ENCODE data around the gene PGM2.
"Not testable (repeated sequence)": the region's sequence is repeated elsewhere in the genome, so short reads cannot be mapped to it uniquely, and the experiment has no call there.

Gene PGM2

DNA sequence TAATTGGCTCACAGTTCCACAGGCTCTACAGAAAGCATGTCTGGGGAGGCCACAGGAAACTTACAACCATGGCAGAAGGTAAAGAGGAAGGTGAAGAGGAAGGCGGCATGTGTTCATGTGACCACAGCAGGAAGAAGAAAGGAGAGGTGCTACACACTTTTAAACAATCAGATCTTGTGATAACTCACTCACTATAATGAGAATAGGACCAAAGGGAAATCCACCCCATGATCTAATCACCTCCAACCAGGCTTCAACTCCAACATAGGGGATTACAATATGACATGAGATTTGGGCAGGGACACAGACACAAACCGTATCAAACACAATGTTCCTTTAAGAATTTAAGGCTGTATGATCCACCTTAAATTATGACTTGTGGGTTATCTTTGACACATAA, 10.5 kb upstream of the PGM2 start:
- TF ChIP-seq, protein P1, sequence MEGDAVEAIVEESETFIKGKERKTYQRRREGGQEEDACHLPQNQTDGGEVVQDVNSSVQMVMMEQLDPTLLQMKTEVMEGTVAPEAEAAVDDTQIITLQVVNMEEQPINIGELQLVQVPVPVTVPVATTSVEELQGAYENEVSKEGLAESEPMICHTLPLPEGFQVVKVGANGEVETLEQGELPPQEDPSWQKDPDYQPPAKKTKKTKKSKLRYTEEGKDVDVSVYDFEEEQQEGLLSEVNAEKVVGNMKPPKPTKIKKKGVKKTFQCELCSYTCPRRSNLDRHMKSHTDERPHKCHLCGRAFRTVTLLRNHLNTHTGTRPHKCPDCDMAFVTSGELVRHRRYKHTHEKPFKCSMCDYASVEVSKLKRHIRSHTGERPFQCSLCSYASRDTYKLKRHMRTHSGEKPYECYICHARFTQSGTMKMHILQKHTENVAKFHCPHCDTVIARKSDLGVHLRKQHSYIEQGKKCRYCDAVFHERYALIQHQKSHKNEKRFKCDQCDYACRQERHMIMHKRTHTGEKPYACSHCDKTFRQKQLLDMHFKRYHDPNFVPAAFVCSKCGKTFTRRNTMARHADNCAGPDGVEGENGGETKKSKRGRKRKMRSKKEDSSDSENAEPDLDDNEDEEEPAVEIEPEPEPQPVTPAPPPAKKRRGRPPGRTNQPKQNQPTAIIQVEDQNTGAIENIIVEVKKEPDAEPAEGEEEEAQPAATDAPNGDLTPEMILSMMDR (IDR thresholded peaks at IDR 0.05; ENCODE audit: low read depth, low read length, missing control alignments): no peak
- no peak overlapping the region for H3K4me3 ChIP-seq (replicated peaks; ENCODE audit: low read depth, low read length)
- DNase-seq (ENCODE audit: extremely low read depth, low read depth): no peak

DNA sequence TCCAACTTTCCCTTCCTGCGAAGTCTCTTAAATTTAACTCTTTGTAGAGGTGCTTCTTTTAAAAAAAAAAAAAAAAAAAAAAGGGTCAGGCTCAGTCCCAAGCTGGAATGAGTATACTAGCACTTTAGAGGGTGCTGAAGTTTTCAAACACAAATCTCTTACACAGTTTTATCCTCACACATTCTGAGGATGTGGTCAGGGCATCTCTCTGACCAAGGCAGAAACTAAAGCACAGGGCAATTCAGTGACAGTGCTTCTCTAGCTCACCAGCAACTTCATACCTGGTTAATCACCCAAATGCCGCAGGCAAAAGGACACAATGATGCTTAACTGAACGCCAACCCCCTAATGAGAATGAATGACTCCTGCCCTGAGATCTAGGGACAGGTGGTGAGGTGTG, 9.8 kb upstream of the PGM2 start:
- TF ChIP-seq, protein P1 (IDR thresholded peaks at IDR 0.05; ENCODE audit: low read depth, low read length, missing control alignments): no peak
- no peak overlapping the region for H3K4me3 ChIP-seq (replicated peaks; ENCODE audit: low read depth, low read length)
- DNase-seq (ENCODE audit: extremely low read depth, low read depth): no peak

DNA sequence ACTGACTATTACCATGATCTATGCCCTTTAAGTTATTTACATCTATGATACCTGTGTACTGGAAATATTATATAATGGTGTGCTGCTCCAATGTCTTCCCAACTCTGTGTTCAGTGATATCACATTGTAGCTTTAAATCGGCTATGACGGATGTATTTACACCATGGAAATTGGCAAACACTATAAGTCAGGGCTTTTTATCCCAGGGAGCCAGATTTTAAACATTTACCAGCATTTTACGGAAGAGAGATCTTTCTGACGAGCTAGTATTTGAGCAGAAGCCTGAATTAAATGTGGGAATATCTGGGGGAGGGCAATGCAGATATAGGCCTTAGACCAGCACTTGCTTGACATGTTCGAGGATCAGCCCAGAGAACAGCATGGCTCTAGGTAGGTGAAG, 7.7 kb upstream of the PGM2 start:
- no peak overlapping the region for H3K4me3 ChIP-seq (replicated peaks; ENCODE audit: low read depth, low read length)
- TF ChIP-seq, protein P1 (IDR thresholded peaks at IDR 0.05; ENCODE audit: low read depth, low read length, missing control alignments): no peak
- no peak for DNase-seq (ENCODE audit: extremely low read depth, low read depth)

DNA sequence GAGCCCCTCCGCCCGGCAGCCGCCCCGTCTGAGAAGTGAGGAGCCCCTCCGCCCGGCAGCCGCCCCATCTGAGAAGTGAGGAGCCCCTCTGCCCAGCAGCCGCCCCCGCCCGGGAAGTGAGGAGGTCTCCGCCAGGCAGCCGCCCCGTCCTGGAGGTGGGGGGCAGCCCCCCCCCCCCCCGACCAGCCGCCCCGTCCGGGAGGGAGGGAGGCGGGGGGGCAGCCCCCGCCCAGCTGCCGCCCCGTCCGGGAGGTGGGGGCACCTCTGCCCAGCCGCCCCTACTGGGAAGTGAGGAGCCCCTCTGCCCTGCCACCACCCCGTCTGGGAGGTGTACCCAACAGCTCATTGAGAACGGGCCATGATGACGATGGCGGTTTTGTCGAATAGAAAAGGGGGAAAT, 6.0 kb upstream of the PGM2 start:
- DNase-seq (ENCODE audit: extremely low read depth, low read depth); H3K4me3 ChIP-seq (replicated peaks; ENCODE audit: low read depth, low read length): not testable (repeated sequence)

DNA sequence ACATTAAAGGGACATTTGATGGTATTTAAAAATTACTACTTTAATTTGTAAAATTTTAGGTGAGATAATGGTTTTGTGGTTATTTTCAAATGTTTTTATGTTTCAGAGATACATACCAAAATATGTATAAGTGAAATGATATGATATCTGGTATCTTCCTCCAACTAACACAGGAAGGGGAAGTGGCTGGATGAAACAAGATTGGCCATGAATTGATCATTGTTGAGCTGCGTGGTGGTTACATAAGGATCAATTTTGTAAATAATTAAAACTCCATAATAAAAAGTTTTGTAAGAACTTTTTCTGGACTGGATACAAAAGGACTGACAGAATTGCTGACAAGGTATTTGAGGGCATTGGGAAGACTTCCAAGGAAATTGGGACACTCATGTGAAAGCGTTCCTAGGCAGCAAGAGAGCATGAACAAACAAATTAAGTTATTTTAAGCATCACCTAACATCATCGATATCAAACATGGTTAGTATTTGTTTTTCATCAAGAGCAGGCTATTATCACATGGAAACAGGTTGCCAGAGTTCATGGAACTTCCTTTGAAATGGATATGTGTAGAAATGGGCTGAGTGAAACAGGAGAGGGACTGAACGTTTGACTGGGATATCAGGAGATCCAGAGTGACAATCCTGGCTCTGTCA, 4.4 kb upstream of the PGM2 start:
- no peak overlapping the region for H3K4me3 ChIP-seq (replicated peaks; ENCODE audit: low read depth, low read length)
- TF ChIP-seq, protein P1 (IDR thresholded peaks at IDR 0.05; ENCODE audit: low read depth, low read length, missing control alignments): no peak
- no peak for DNase-seq (ENCODE audit: extremely low read depth, low read depth)

DNA sequence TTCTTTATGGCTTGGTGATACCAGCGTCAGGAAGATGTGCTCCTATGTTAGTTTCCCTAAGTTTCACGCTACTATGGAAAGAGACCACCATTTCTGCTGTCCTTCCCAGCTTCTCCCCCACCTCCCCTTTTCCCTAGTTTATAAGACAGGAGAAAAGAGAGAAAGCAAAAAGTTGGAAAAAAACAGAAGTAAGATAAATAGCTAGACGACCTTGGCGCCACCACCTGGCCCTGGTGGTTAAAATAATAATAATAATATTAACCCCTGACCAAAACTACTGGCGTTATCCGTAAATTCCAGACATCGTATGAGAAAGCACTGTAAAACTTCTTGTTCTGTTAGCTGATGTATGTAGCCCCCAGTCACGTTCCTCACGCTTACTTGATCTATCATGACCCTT, 985 bp upstream of the PGM2 start:
- peak overlapping the region; percentile 91 for H3K4me3 ChIP-seq (replicated peaks; ENCODE audit: low read depth, low read length)
- not testable (repeated sequence) for DNase-seq (ENCODE audit: extremely low read depth, low read depth)

DNA sequence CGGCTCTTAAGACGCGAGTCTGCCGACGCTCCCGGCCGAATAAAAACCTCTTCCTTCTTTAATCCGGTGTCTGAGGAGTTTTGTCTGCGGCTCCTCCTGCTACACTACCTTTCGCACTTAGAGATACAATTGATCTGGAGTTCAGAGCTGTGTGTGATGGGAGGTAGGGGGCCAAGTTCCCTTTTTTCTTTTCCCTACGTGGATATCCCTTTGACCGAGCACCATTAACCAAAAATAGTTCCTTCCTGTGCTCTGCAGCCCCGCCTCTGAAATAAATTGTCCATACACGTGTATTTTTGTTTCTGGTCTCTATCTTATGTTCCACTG, 555 bp upstream of the PGM2 start:
- TF ChIP-seq, protein P1 (IDR thresholded peaks at IDR 0.05; ENCODE audit: low read depth, low read length, missing control alignments): no peak
- no peak for DNase-seq (ENCODE audit: extremely low read depth, low read depth)
- peak overlapping the region; percentile 91 for H3K4me3 ChIP-seq (replicated peaks; ENCODE audit: low read depth, low read length)

DNA sequence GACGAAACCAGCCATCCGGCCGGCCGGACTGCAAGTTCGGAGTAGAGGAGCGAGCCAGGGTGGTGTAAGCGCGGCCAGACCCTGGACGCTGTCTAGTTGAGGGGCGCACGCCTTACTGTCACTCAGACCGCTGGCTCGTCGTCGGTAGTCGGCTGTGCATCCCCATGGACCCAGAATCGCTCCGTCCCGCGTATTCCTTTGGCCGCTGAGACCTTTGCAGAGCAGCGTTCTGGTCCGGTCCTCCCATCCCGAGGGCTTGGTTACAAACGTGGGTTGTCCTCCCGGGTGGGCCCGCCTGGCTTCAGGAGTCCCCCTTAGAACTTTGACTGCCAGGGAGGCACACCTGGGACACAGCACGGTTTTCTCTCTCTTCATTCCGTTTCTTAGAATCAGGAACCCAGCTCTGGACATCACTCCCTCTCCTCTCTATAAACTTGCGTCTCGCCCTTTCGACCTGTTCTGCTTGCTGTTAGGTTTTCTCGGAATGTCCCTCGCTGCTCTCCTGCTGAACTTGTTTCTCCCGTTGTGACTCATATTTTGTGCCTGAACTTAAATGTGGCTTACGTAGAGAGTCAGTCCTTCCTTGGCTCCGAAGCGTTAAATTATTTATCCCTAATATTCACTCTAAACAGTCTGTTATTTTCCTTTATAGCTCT, 672 bp downstream of the PGM2 start:
- TF ChIP-seq, protein P1 (IDR thresholded peaks at IDR 0.05; ENCODE audit: low read depth, low read length, missing control alignments): no peak
- no peak for DNase-seq (ENCODE audit: extremely low read depth, low read depth)

More for the DNA sequence above, 672 bp downstream of the PGM2 start:
- H3K4me3 ChIP-seq (replicated peaks; ENCODE audit: low read depth, low read length): peak overlapping the region; percentile 91

Data from HFF-Myc (cell line).